Measurements from ENCODE around the gene LAMB3.

DNA sequence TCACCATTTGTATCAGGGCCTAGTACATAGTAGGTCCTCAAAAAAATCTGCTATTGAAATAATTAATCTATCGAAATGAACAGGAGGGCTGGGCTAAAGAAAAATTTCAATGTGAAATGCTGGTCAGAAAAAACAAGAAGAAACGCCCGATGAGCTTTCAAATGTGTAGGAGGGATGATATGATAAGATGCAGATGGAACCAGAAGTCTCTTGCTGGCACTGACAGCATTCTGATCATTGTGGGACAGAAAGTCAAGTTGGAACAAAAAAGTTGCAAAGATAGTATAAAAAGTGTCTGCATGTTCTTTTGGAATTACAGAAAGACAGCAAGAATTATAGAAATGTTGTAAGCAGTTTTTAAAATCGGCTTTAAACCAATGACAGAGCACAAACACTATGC is 34.1 kb upstream of the LAMB3 start:
- TF ChIP-seq, protein P1, sequence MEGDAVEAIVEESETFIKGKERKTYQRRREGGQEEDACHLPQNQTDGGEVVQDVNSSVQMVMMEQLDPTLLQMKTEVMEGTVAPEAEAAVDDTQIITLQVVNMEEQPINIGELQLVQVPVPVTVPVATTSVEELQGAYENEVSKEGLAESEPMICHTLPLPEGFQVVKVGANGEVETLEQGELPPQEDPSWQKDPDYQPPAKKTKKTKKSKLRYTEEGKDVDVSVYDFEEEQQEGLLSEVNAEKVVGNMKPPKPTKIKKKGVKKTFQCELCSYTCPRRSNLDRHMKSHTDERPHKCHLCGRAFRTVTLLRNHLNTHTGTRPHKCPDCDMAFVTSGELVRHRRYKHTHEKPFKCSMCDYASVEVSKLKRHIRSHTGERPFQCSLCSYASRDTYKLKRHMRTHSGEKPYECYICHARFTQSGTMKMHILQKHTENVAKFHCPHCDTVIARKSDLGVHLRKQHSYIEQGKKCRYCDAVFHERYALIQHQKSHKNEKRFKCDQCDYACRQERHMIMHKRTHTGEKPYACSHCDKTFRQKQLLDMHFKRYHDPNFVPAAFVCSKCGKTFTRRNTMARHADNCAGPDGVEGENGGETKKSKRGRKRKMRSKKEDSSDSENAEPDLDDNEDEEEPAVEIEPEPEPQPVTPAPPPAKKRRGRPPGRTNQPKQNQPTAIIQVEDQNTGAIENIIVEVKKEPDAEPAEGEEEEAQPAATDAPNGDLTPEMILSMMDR (conservative IDR thresholded peaks at IDR 0.05), result no peak
- TF ChIP-seq EZH2 (IDR thresholded peaks at IDR 0.05; ENCODE audit: low read depth), result no peak

Measured in PC-9 (cell line).